ENCODE results near the gene ALPK1.
"Not testable (repeated sequence)": the region's sequence is repeated elsewhere in the genome, so short reads cannot be mapped to it uniquely, and the experiment has no call there.

Gene ALPK1

DNA sequence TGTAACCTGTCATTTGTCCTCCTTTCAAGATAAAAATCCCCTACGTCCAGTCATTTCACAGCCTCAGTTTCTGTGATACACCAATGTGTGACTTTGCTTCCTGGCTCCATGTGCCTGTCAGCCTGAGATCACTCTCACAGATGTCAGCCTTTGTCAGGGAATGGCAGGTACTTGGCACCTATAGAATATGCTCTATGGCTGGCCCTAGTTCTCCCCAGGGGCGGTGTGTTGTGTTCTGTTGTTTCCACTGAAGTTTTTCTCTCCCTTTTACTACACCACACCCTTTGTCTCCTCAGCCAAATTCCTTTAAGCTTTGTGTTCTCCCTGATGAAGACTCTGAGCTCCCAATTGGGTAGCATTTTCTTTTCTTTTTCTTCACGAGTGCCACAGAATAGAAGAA is 81.7 kb downstream of the ALPK1 start:
- DNase-seq (ENCODE audit: low read depth in 2 of 2) = no peak

DNA sequence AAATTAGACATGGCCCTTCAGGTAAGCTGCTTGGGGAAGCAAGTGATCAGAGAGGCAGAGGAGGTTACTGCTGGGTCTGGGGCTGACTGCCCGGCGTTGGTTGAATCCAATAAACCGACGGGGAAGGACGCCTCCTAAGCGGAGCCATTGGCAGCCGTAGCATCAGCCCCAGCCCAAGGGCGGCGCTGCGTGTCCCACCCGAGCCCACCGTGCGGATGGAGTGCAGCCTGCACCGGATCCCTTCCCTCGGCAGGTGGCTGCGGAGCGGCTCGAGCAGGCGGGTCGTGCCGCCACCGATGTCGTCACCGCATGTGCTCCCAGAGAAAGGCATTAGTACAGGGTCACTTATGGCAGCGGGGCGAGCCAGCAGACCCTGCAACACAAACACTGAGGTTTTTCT is 82.1 kb downstream of the ALPK1 start:
- DNase-seq (ENCODE audit: low read depth in 2 of 2) = no peak

GRCh38 chr4:112381996-112382692 is 85.0 kb downstream of the ALPK1 start:
- no peak for DNase-seq (ENCODE audit: low read depth in 2 of 2)

- DNase-seq (ENCODE audit: low read depth in 2 of 2) = no peak
Measured at GRCh38 chr4:112386071-112386470, 88.9 kb downstream of the ALPK1 start.

DNA sequence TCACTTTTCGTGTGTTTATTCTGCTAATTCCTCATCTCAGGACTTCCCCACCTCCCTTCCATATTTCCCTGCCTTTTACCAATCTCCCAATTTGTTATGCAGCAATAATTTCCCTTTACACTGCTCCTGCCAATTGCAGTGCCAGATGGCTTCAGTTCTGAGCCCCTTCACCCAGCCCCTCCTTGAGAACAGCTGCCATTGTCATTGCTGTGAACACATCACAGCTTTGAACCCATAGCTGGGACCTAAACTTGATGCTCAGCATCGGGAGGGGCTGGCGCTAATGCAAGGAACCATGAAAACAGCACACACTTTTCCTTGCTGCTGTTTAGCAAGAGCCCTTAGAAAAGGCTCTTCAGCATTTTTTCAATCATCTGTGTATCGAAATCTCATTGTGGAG is 104.9 kb downstream of the ALPK1 start:
- no peak for DNase-seq (ENCODE audit: low read depth in 2 of 2)

DNA sequence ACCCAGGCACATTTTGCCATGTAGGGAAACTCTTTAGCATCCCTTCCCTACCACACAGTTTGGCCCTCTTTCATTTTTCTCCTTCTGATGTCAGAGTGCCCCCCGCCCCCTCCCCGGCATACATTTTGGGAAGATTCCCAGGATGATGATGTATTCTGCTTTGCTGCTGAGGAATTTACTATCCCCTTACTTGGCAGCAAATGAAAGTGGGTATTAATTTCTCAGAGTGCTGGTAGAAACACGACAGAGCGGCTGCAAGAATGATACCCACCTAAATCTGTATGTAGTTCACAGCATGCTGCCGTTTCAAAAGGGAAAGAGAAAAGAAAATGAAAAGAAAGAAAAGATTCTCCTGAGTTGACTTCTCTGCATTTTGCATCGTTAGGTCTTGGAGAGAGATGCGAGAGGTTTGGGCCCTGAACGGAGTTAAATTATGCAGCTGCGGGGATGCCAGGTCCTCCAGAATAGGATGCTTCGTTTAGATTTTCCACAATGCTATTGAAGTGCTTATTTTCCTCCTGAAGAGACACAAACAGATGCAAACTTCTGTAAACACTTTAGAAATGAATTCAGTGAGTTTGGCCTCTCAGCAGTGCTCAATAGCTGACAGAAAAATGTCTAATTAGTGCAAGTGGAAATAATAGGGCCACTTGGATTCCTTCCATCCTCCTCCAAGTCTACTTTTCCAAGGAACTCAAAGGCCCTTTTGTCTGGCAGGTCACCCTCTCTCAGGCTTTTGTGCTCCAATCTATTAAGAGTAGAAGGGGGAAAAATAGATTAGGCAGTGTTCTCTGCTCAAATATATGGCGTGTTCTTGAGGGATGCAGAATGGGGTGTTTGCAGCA is 106.2 kb downstream of the ALPK1 start:
- DNase-seq (ENCODE audit: low read depth in 2 of 2) = no peak

GRCh38 chr4:112410364-112410763 is 113.2 kb downstream of the ALPK1 start:
- DNase-seq (ENCODE audit: low read depth in 2 of 2) = no peak

GRCh38 chr4:112410804-112411203 is 113.6 kb downstream of the ALPK1 start:
- no peak for DNase-seq (ENCODE audit: low read depth in 2 of 2)

- DNase-seq (ENCODE audit: low read depth in 2 of 2) = no peak
Measured at GRCh38 chr4:112411781-112412550, 114.8 kb downstream of the ALPK1 start.

- no peak for DNase-seq (ENCODE audit: low read depth in 2 of 2)
Measured at GRCh38 chr4:112416464-112416863, 119.3 kb downstream of the ALPK1 start.

GRCh38 chr4:112418092-112418491 is 120.9 kb downstream of the ALPK1 start:
- no peak for DNase-seq (ENCODE audit: low read depth in 2 of 2)

DNA sequence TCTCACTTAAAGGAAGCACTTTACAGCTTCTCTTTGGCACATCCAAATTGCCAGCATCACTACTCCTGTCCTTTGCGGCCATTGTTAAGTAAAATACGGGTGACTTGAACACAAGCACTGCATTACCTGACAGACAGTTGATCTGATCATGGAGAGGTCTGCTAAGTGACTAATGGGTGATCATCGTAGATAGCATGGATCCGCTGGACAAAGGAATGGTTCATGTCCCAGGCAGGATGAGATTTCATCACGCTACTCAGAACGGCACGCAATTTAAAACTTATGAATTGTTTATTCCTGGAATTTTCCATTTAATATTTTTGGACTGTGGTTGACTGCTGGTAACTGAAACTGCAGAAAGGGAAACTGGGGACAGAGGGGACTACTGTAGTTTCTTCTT is 124.7 kb downstream of the ALPK1 start:
- no peak for DNase-seq (ENCODE audit: low read depth in 2 of 2)

DNA sequence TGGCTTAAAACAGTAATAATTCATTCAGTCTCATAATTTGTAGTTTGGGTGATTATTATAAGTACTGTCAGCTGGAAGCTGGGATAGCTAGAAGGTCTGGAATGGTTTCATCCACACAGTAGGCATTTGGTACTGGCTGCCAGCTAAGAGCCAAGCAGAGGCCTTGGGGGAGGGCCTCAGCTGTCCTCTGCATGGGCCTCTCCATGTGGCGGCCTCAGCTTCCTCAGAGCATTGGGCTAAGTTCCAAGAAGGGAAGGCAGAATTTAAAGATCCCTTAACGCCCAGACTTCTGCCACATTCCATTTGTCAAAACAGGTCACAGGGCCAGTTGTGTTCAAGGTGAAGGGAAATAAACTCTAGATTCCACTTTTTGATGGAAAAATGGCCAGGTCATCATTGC is 125.5 kb downstream of the ALPK1 start:
- DNase-seq (ENCODE audit: low read depth in 2 of 2) = no peak

DNA sequence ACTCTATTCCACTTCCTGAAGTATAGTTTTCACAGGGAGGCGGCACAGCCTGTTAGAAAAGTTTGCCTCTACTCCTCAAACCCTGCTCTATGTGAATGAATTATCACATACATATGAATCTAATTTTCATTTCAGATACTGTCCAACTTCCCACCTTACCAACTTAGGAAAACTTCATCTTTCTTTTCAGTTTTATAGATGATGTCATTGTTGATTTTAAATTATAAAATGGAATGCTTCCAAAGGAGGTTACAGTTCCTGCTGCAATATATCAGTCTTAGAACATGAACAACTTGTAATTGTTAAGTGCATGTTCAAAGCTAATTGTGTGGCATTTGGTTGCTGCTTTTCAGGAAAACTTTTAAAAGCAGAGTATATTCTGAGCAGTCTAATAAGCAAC is 126.4 kb downstream of the ALPK1 start:
- no peak for DNase-seq (ENCODE audit: low read depth in 2 of 2)

GRCh38 chr4:112425823-112426222 is 128.7 kb downstream of the ALPK1 start:
- no peak for DNase-seq (ENCODE audit: low read depth in 2 of 2)

GRCh38 chr4:112426416-112426815 is 129.2 kb downstream of the ALPK1 start:
- no peak for DNase-seq (ENCODE audit: low read depth in 2 of 2)

GRCh38 chr4:112431158-112431557 is 134.0 kb downstream of the ALPK1 start:
- no peak for DNase-seq (ENCODE audit: low read depth in 2 of 2)

DNA sequence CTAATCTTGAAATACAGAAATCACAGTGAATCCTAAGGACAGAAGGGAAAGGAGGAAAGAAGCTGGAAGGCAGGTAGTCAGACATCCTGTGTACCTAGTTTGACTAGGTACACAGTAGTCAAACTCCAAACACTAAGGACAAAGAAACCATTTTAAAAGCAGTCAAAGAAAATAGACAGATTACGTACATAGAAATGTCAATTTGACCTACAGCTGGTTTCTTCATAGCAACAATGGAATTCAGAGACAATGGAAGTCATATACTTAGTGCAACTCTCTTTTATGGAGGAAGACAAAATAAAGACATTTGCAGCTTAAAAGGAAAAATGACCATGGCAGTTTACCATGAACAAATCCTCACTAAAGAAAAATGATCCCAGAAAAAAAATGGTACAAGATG is 139.8 kb downstream of the ALPK1 start:
- no peak for DNase-seq (ENCODE audit: low read depth in 2 of 2)

DNA sequence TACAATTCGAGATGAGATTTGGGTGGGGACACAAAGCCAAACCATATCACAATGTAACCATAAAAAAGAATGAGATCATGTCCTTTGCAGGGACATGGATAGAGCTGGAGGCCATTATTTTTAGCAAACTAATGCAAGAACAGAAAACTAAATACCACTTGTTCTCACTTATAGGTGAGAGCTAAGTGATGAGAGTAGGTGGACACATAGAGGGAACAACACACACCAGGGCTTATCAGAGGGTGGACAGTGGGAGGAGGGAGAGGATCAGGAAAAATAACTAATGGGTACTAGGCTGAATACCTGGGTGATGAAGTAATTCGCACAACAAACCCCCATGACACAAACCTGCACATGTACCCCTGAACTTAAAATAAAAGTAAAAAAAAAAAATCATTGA is 145.1 kb downstream of the ALPK1 start:
- DNase-seq (ENCODE audit: low read depth in 2 of 2) = not testable (repeated sequence)

DNA sequence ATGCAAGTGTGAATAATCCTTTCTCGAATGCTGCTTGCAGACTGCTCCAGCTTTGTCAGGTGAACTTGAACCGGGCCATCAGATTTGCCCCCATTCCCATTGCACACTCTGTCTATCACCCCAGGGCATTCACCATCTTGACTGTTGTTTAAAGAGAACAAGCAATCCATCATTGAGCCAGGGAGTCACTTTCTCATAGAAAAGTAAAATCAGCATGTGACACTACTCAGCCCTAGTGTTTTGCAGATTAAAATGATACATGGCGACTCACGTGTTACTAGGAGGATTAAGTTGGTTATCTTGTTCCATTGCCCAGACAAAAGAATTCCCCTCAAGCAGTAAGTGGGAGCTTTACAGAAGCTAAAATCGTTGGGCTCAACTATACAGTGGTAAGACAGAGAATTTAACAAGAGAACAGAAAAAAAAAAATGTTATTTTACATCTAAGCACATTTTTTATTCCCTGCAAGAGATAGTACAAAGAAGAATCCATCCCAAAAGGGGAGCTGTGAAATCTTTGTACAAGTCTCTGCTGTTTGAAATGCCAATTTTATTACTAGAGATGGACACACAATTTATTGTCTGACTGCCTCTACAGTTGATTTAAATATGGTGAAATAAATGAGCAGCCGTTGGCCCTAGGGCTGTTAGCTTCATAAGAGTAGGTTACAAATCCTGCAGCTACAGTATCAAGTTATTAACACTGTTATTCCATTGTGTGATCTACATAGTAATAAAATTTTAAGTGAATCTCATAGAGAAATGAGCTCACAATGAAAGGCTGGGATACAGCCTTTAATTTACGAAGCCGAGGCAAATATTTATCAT is 151.3 kb downstream of the ALPK1 start:
- no peak for DNase-seq (ENCODE audit: low read depth in 2 of 2)

- DNase-seq (ENCODE audit: low read depth in 2 of 2) = no peak
Measured at GRCh38 chr4:112449708-112450107, 152.5 kb downstream of the ALPK1 start.

GRCh38 chr4:112451104-112451503 is 153.9 kb downstream of the ALPK1 start:
- no peak for DNase-seq (ENCODE audit: low read depth in 2 of 2)

Data from activated CD4-positive, alpha-beta T cell treated with anti-CD3 and anti-CD28 coated beads for 24 hours (primary cell).